ENCODE data around the gene EFCAB6. TPM values are rescaled to one million over a fixed set of nuclear protein-coding genes. Genes with fewer than 3 reads are reported as not detected.

The EFCAB6 gene
- total RNA-seq, 1 donor from 2014 or later = 1.1 TPM

DNA sequence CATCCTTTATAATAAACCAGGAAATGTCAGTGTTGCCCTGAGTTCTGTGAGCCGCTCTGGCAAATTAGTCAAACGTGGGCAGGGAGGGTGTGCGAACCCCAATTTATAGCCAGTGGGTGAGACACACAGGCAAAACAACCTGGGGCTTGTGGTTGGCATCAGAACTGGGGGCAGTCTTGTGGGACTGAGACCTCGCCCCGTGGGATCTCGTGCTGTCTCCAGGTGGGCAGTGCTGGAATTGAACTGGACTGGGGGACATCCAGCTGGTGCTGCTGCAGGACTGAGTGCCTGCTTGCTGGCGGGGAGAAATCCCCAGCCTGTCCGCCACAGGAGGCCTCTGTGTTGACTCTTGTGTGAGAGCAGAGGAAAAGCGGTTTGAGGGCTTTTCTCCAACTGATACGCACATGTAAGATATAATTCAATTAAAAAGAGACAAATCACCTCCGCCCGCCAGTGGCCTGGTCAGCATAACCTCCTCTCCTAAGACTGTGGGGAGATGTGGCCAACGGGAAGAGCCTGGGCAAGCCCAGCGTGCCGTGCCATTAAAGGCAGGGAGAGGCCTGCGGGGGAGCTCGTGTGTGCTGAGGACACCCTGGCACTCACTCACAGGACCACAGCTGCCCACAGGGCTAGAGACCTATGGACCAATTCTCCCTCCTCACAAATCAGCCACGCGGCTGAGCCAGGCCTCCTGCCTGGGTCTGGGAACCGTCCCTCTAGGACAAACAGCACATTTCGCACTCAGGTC, 31.9 kb upstream of the EFCAB6 start:
- peak; percentile 53 for DNase-seq (ENCODE audit: low spot score)
- TF ChIP-seq, protein P1, sequence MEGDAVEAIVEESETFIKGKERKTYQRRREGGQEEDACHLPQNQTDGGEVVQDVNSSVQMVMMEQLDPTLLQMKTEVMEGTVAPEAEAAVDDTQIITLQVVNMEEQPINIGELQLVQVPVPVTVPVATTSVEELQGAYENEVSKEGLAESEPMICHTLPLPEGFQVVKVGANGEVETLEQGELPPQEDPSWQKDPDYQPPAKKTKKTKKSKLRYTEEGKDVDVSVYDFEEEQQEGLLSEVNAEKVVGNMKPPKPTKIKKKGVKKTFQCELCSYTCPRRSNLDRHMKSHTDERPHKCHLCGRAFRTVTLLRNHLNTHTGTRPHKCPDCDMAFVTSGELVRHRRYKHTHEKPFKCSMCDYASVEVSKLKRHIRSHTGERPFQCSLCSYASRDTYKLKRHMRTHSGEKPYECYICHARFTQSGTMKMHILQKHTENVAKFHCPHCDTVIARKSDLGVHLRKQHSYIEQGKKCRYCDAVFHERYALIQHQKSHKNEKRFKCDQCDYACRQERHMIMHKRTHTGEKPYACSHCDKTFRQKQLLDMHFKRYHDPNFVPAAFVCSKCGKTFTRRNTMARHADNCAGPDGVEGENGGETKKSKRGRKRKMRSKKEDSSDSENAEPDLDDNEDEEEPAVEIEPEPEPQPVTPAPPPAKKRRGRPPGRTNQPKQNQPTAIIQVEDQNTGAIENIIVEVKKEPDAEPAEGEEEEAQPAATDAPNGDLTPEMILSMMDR (IDR thresholded peaks at IDR 0.05) = no peak
- no peaks in the 10 kb centered on the region for H3K36me3 Mint-ChIP-seq (ENCODE audit: low read depth)
- no peaks in the 10 kb centered on the region for H3K4me1 Mint-ChIP-seq (ENCODE audit: low read depth)
- H3K4me3 Mint-ChIP-seq (ENCODE audit: unreplicated experiment) = no peak overlapping the region
- no peak overlapping the region for H3K27ac Mint-ChIP-seq (ENCODE audit: unreplicated experiment)
- H3K9me3 Mint-ChIP-seq (ENCODE audit: low read depth) = no peaks in the 10 kb centered on the region
- peaks cover 5% of the 10 kb centered on the region for H3K27me3 Mint-ChIP-seq (ENCODE audit: low read depth)

DNA sequence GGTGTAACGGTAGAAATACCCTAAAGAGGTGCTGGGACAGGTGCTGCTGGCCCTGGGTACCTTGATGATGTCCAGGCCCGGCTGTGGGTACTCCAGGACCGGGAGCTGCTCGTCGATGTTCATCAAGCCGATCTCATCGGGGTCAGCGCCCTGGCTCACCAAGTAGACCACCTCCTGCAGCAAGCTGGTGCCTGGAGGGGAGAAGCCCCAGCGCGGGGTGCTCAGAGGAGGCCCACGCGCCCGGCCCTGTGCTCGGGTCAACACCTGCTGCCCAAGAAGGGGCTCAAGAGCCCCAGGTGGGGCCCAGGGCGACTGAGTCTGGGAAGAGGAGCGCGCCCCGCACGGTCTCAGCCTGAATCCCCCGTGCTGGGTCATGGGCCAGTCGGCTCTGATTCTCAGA, 29.6 kb upstream of the EFCAB6 start:
- Mint-ChIP-seq H3K4me1 (ENCODE audit: low read depth) (no peaks in the 10 kb centered on the region), H3K9me3 (ENCODE audit: low read depth) (no peaks in the 10 kb centered on the region), H3K27ac (ENCODE audit: unreplicated experiment) (no peak overlapping the region), H3K4me3 (ENCODE audit: unreplicated experiment) (no peak overlapping the region), H3K36me3 (ENCODE audit: low read depth) (peaks cover 2% of the 10 kb centered on the region), H3K27me3 (ENCODE audit: low read depth) (peaks cover 2% of the 10 kb centered on the region)
- peak; percentile 93 for DNase-seq (ENCODE audit: low spot score)
- TF ChIP-seq, protein P1 (IDR thresholded peaks at IDR 0.05) = no peak

DNA sequence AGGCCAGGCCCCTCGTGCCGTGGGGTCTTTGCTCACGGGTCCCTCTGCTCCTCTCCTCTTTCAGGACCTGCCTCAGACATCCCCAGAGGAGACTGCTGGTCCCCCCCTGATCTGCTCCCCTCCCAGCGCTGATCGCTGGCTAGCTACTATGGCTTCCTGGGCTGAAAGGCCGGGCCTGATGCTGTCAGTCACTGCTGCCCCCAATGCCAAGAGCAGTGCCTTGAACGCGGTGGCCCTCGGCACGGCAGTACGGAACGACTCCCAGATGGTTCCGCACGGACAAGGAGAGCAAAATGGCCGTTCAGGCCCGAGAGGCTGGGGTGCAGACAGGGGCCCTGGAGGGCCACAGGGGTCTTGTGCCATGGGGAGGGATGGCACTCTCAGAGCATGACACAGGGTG, 28.7 kb upstream of the EFCAB6 start:
- H3K9me3 Mint-ChIP-seq (ENCODE audit: low read depth) = no peaks in the 10 kb centered on the region
- H3K27ac Mint-ChIP-seq (ENCODE audit: unreplicated experiment) = no peak overlapping the region
- no peak overlapping the region for H3K4me3 Mint-ChIP-seq (ENCODE audit: unreplicated experiment)
- peaks cover 2% of the 10 kb centered on the region for H3K36me3 Mint-ChIP-seq (ENCODE audit: low read depth)
- TF ChIP-seq, protein P1 (IDR thresholded peaks at IDR 0.05) = no peak
- no peaks in the 10 kb centered on the region for H3K4me1 Mint-ChIP-seq (ENCODE audit: low read depth)
- H3K27me3 Mint-ChIP-seq (ENCODE audit: low read depth) = peaks cover 2% of the 10 kb centered on the region
- no peak for DNase-seq (ENCODE audit: low spot score)

DNA sequence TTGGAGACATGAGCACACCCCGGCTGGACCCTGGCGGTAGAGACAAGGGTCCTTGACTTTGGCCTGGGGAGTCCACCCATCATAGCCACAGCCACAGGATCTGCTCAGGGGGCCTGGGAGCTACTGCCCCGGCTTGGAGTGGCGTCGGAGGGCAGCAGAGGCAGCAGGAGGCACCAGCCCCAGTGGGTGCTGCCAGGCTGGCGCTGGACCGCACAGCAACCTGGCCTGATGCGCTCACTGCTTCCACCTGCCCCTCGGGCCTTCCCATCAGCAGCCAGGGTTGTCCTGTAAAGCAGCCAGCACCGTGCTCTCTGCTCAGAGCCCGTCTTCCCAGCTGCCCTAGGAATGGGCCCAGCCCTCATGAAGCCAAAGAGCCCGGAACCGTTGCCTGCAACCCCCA, 28.3 kb upstream of the EFCAB6 start:
- DNase-seq (ENCODE audit: low spot score) = no peak
- TF ChIP-seq, protein P1 (IDR thresholded peaks at IDR 0.05) = no peak
- H3K9me3 Mint-ChIP-seq (ENCODE audit: low read depth) = no peaks in the 10 kb centered on the region
- peaks cover 3% of the 10 kb centered on the region for H3K27me3 Mint-ChIP-seq (ENCODE audit: low read depth)
- H3K36me3 Mint-ChIP-seq (ENCODE audit: low read depth) = peaks cover 5% of the 10 kb centered on the region
- no peak overlapping the region for H3K27ac Mint-ChIP-seq (ENCODE audit: unreplicated experiment)
- H3K4me1 Mint-ChIP-seq (ENCODE audit: low read depth) = no peaks in the 10 kb centered on the region
- H3K4me3 Mint-ChIP-seq (ENCODE audit: unreplicated experiment) = no peak overlapping the region

DNA sequence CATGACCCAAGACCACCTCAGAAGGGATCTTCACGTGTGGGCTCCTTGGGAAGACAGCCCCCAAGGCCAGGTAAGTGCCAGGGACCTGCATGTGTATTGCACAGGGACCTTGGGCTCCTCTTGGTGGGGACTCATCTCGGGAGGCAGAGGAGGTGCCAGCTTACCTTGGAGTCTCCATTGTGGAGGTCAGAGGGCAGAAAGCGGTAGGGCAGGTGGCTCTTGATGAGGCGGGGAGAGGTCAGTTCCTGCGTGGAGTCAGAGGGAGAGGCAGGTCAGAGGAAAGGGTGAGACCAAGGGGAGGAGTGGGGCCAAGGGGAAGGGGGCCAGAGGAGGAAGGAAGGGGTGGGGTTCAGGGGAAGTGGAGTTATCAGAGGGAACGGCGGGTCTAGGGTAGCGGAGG, 27.7 kb upstream of the EFCAB6 start:
- TF ChIP-seq, protein P1 (IDR thresholded peaks at IDR 0.05) = no peak
- Mint-ChIP-seq H3K4me1 (ENCODE audit: low read depth) (no peaks in the 10 kb centered on the region), H3K4me3 (ENCODE audit: unreplicated experiment) (no peak overlapping the region), H3K27me3 (ENCODE audit: low read depth) (peaks cover 5% of the 10 kb centered on the region), H3K27ac (ENCODE audit: unreplicated experiment) (no peak overlapping the region), H3K9me3 (ENCODE audit: low read depth) (no peaks in the 10 kb centered on the region), H3K36me3 (ENCODE audit: low read depth) (peaks cover 5% of the 10 kb centered on the region)
- DNase-seq (ENCODE audit: low spot score) = no peak

Data from chondrocyte (in vitro differentiated cells).